ENCODE results near the gene SLIT3. TPM values are rescaled to one million over a fixed set of nuclear protein-coding genes. Genes with fewer than 3 reads are reported as not detected.

SLIT3 gene
- total RNA-seq, 2 experiments from 2014 or later, result not detected

GRCh38 chr5:168779333-168779732, 521.6 kb downstream of the SLIT3 start:
- no peaks in the 10 kb centered on the region for H3K9me3 Mint-ChIP-seq
- CTCF ChIA-PET, result no interaction called here
- H3K4me1 Mint-ChIP-seq, result no peaks in the 10 kb centered on the region
- POLR2A ChIA-PET, result no interaction called here
- no peaks in the 10 kb centered on the region for H3K36me3 Mint-ChIP-seq (ENCODE audit: low read depth)
- no peak overlapping the region for H3K4me3 Mint-ChIP-seq
- H3K27ac Mint-ChIP-seq, result no peak overlapping the region
- H3K27me3 Mint-ChIP-seq, result no peaks in the 10 kb centered on the region
- DNase-seq, result no peak

DNA sequence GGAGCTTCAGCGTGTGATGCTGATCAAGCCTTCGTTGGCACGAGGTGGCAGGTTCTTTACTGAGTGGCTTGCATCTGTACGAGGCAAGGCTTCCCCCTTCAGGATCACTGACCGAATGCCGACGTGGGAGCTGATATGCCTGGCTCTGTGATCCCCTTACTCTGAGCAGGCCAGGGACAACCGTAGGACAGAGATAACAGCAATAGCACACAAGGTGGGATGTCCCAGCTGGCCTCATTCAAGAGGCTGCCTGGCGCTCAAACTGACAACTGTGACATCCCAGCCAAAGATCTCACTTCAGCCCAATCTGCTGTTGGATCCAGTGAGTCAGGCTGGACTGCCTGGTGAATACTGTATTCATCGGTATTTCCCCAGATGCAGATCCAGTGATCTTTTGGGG, 522.4 kb downstream of the SLIT3 start:
- Mint-ChIP-seq H3K27me3 (no peaks in the 10 kb centered on the region), H3K4me3 (no peak overlapping the region), H3K4me1 (no peaks in the 10 kb centered on the region), H3K36me3 (ENCODE audit: low read depth) (no peaks in the 10 kb centered on the region), H3K9me3 (no peaks in the 10 kb centered on the region), H3K27ac (no peak overlapping the region)
- ChIA-PET CTCF (no interaction called here), POLR2A (no interaction called here)
- DNase-seq, result no peak

- CTCF ChIA-PET, result no interaction called here
- POLR2A ChIA-PET, result no interaction called here
- no peak for DNase-seq
- Mint-ChIP-seq H3K27me3 (no peaks in the 10 kb centered on the region), H3K9me3 (no peaks in the 10 kb centered on the region), H3K4me1 (no peaks in the 10 kb centered on the region), H3K27ac (no peak overlapping the region), H3K4me3 (no peak overlapping the region), H3K36me3 (ENCODE audit: low read depth) (no peaks in the 10 kb centered on the region)
These were observed 523.3 kb downstream of the SLIT3 start for GRCh38 chr5:168777651-168778050.

- Mint-ChIP-seq H3K36me3 (ENCODE audit: low read depth) (no peaks in the 10 kb centered on the region), H3K9me3 (no peaks in the 10 kb centered on the region), H3K4me1 (no peaks in the 10 kb centered on the region), H3K4me3 (no peak overlapping the region), H3K27me3 (no peaks in the 10 kb centered on the region), H3K27ac (no peak overlapping the region)
- DNase-seq, result no peak
- POLR2A ChIA-PET, result no interaction called here
- CTCF ChIA-PET, result no interaction called here
These were observed 524.9 kb downstream of the SLIT3 start for GRCh38 chr5:168776070-168776469.

- H3K27ac Mint-ChIP-seq, result no peak overlapping the region
- no peaks in the 10 kb centered on the region for H3K27me3 Mint-ChIP-seq
- no peak for DNase-seq
- H3K4me1 Mint-ChIP-seq, result no peaks in the 10 kb centered on the region
- H3K4me3 Mint-ChIP-seq, result no peak overlapping the region
- no peaks in the 10 kb centered on the region for H3K36me3 Mint-ChIP-seq (ENCODE audit: low read depth)
- CTCF ChIA-PET, result no interaction called here
- POLR2A ChIA-PET, result no interaction called here
- H3K9me3 Mint-ChIP-seq, result no peaks in the 10 kb centered on the region
These were observed 527.7 kb downstream of the SLIT3 start for GRCh38 chr5:168773226-168773625.

DNA sequence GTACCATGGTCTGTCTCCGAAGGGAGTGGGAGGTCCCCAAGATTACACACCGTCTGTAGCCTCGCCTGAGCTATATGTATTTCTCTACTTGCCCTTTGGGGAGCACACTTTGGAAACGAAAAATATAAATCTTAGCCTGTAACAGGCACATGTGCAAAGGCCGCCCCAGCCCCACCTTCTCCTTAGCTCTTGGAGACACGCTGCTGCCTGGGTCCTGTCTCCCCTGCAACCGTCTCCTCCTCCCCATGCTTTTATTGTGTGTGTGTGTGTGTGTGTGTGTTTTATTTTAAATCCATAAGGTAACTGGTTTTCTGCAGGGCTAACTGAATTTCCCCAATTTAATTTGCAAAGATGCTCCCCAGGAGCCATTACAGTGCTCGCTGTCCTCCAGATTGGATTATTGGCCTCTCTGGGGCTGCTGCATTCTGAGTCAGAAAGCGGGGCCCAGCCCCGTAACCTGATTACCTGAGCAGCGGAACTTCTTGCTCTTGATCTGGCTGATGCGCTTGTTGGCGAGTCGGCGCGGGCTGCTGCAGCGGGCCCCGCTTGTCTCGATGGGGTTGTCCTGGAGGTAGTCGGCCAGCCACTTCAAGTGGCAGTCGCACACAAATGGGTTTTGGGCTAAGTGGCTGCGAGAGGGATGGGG, 528.5 kb downstream of the SLIT3 start:
- H3K27me3 Mint-ChIP-seq, result no peaks in the 10 kb centered on the region
- ChIA-PET CTCF (no interaction called here), POLR2A (no interaction called here)

DNA sequence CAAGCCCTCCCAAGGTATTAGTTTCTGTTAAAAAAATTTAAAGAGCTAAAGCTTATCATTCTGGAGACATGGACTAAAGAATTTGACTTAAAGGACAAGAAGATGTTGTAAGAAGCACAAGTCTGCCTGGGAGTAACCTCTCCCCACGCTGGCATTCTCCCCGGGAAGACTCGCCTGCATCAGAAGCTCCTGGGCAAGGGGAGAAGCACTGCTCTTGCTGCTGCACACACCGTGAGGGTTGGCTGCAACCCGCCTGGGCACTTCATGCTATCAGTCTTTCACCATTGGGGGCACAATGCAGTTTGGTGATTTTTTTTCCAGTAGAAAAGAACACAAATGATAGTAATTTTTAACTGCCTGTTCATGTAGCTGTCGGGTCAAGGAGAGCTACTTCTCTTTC, 529.3 kb downstream of the SLIT3 start:
- DNase-seq, result no peak
- no peak overlapping the region for H3K4me3 Mint-ChIP-seq
- H3K4me1 Mint-ChIP-seq, result no peaks in the 10 kb centered on the region
- CTCF ChIA-PET, result no interaction called here
- POLR2A ChIA-PET, result no interaction called here
- H3K9me3 Mint-ChIP-seq, result no peaks in the 10 kb centered on the region
- no peaks in the 10 kb centered on the region for H3K27me3 Mint-ChIP-seq
- no peaks in the 10 kb centered on the region for H3K36me3 Mint-ChIP-seq (ENCODE audit: low read depth)
- H3K27ac Mint-ChIP-seq, result no peak overlapping the region

More for the DNA sequence above, 528.5 kb downstream of the SLIT3 start:
- no peak for DNase-seq
- H3K36me3 Mint-ChIP-seq (ENCODE audit: low read depth), result no peaks in the 10 kb centered on the region
- no peaks in the 10 kb centered on the region for H3K4me1 Mint-ChIP-seq
- H3K9me3 Mint-ChIP-seq, result no peaks in the 10 kb centered on the region
- no peak overlapping the region for H3K27ac Mint-ChIP-seq
- no peak overlapping the region for H3K4me3 Mint-ChIP-seq

DNA sequence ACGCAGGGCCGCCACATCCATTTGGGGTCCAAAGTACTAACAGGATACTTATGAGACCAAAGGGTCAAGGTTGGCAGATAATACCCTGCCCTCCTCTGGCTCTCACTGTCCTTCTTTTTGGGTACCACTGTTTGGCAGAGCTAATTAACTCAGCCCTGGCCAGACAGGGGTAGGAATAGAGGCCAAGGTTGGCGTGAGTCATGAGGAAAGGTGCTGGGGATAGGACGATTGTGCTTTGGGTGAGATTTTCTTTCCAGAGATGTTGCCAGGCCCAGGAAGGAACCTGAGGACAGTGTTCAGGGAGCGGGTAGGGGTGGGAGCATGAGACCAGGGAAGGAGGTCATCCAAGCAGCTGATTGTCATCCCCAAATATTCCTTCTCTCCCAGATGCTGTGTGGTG, 529.9 kb downstream of the SLIT3 start:
- Mint-ChIP-seq H3K36me3 (ENCODE audit: low read depth) (no peaks in the 10 kb centered on the region), H3K4me1 (no peaks in the 10 kb centered on the region), H3K9me3 (no peaks in the 10 kb centered on the region), H3K27me3 (no peaks in the 10 kb centered on the region), H3K27ac (no peak overlapping the region), H3K4me3 (no peak overlapping the region)
- POLR2A ChIA-PET, result no interaction called here
- DNase-seq, result no peak
- CTCF ChIA-PET, result no interaction called here

- ChIA-PET CTCF (no interaction called here), POLR2A (no interaction called here)
- Mint-ChIP-seq H3K4me1 (no peaks in the 10 kb centered on the region), H3K27me3 (no peaks in the 10 kb centered on the region), H3K27ac (no peak overlapping the region), H3K4me3 (no peak overlapping the region), H3K36me3 (ENCODE audit: low read depth) (no peaks in the 10 kb centered on the region), H3K9me3 (no peaks in the 10 kb centered on the region)
- DNase-seq, result no peak
These were observed 530.9 kb downstream of the SLIT3 start for GRCh38 chr5:168770036-168770498.

DNA sequence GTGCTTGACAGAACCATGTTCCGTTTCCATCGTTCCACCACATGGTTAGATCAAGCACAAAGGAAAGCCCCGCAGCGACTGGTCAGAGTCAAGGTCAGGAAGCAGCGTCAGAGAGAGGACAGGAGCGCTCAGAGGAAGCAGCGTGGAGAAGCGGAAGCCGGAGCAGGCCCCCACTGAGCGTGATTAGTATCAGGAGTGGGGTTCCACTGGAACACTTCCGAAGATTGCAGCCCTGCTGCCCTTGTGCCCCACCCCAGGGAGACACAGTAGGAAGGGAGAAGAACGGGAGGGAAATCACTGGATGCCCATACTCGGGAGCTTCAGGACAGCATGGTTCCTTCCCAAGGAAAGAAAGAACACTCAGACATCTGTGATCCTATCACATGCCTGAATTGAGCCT, 532.8 kb downstream of the SLIT3 start:
- ChIA-PET POLR2A (no interaction called here), CTCF (no interaction called here)
- Mint-ChIP-seq H3K36me3 (ENCODE audit: low read depth) (no peaks in the 10 kb centered on the region), H3K27me3 (no peaks in the 10 kb centered on the region), H3K4me3 (no peak overlapping the region), H3K9me3 (no peaks in the 10 kb centered on the region), H3K4me1 (no peaks in the 10 kb centered on the region), H3K27ac (no peak overlapping the region)
- no peak for DNase-seq

DNA sequence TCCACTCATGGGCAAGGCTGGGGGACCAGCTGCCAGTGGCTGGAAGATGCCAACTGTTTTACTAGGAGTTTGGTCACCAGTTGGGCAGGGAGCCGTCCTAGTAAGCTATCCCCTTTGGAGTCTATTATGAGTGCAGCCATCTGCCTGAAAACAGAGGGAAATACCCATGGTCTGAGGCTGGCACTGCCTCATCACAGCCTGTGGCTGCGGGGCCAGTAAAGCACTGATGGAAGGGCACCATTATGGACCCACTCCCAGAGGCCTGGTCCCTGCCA, 534.6 kb downstream of the SLIT3 start:
- H3K27ac Mint-ChIP-seq, result no peak overlapping the region
- no peak overlapping the region for H3K4me3 Mint-ChIP-seq
- H3K27me3 Mint-ChIP-seq, result no peaks in the 10 kb centered on the region
- ChIA-PET POLR2A (no interaction called here), CTCF (no interaction called here)
- DNase-seq, result no peak
- H3K36me3 Mint-ChIP-seq (ENCODE audit: low read depth), result no peaks in the 10 kb centered on the region
- no peaks in the 10 kb centered on the region for H3K4me1 Mint-ChIP-seq
- no peaks in the 10 kb centered on the region for H3K9me3 Mint-ChIP-seq

- no peaks in the 10 kb centered on the region for H3K9me3 Mint-ChIP-seq
- no peaks in the 10 kb centered on the region for H3K27me3 Mint-ChIP-seq
- no peak overlapping the region for H3K27ac Mint-ChIP-seq
- DNase-seq, result no peak
- no peaks in the 10 kb centered on the region for H3K36me3 Mint-ChIP-seq (ENCODE audit: low read depth)
- CTCF ChIA-PET, result no interaction called here
- POLR2A ChIA-PET, result no interaction called here
- H3K4me1 Mint-ChIP-seq, result no peaks in the 10 kb centered on the region
- H3K4me3 Mint-ChIP-seq, result no peak overlapping the region
These were observed 535.2 kb downstream of the SLIT3 start for GRCh38 chr5:168765551-168766425.

DNA sequence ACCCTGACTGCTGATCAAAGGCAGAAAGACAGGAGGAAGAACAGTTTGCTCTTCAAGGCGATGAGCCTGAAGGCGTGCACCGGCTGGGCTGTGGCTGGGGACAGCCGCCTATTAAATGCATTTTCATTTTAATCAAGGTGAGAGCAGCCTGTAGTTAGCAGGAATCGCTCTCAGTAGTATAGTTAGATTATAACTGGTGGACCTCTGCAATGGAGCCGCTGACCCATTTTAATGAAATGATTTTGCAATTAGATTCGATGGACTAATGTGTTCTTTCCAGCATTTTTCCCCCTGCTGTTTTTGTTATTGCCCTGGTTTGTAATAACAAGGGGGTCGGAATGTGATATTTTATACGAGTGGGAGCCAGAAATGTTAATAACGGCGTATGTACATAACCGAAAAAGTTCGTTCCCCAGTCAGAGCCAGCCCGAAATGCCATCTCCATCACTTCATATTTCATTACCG, 535.8 kb downstream of the SLIT3 start:
- ChIA-PET CTCF (no interaction called here), POLR2A (no interaction called here)
- Mint-ChIP-seq H3K9me3 (no peaks in the 10 kb centered on the region), H3K36me3 (ENCODE audit: low read depth) (no peaks in the 10 kb centered on the region), H3K27me3 (no peaks in the 10 kb centered on the region), H3K27ac (no peak overlapping the region), H3K4me1 (no peaks in the 10 kb centered on the region), H3K4me3 (no peak overlapping the region)
- DNase-seq, result no peak
